Esophagus muscularis mucosa (tissue), 4 donors: Measurements from ENCODE around the gene HOXC11. TPM values are rescaled to one million over a fixed set of nuclear protein-coding genes. Genes with fewer than 3 reads are reported as not detected.

ENCODE experiments used
- DNase-seq: peaks from one replicate; pipeline ENCODE4 v3.0.0-alpha.2; 2017; ENCODE audit errors: extremely low spot score
- H3K27ac ChIP-seq, 4 donors: fragments of 200-600 bp; sonication (generic); replicated peaks in 1 of 4; 1 replicate in 3 of 4; 2 replicates in 1 of 4; pipeline ENCODE4 v1.5.1; 2016 to 2019; ENCODE audit warnings: mild to moderate bottlenecking in 1 of 4
- H3K27me3 ChIP-seq, 4 donors: fragments of 200-600 bp; sonication (generic); one replicate each; pipeline versions ENCODE4 v1.5.1 to v1.6.0; 2016 to 2019
- H3K36me3 ChIP-seq, 4 donors: fragments of 200-600 bp; sonication (generic); one replicate each; pipeline ENCODE4 v1.5.1; 2016 to 2019
- H3K4me1 ChIP-seq, 4 donors: fragments of 200-600 bp; sonication (generic); one replicate each; pipeline ENCODE4 v1.5.1; 2016 to 2019
- H3K4me3 ChIP-seq, 4 donors: fragments of 200-600 bp; sonication (generic); 1 replicate in 2 of 4; 2 replicates in 2 of 4; pipeline ENCODE4 v1.5.1; 2016 to 2019; ENCODE audit warnings: mild to moderate bottlenecking in 4 of 4, moderate library complexity in 1 of 4
- H3K9me3 ChIP-seq, 4 donors: fragments of 200-600 bp; sonication (generic); 1 replicate in 3 of 4; 2 replicates in 1 of 4; pipeline ENCODE4 v1.5.1; 2016 to 2019
- CTCF ChIP-seq, 3 experiments: fragments of 200-600 bp in 2 of 3; fragments of 450-650 bp in 1 of 3; sonication (generic) in 2 of 3; IDR thresholded peaks; one replicate each; pipeline ENCODE4 v1.5.1; 2017 to 2019; ENCODE audit warnings: antibody characterized with exemption in 3 of 3, mild to moderate bottlenecking in 2 of 3, moderate library complexity in 1 of 3
- EP300 ChIP-seq: sonication (generic); formaldehyde crosslinking; IDR thresholded peaks from one replicate; pipeline ENCODE4 v1.6.1; 2017; ENCODE audit warnings: antibody characterized with exemption
- POLR2A ChIP-seq: fragments of 450-650 bp; IDR thresholded peaks from one replicate; pipeline ENCODE4 v1.6.1; 2017; ENCODE audit warnings: antibody characterized with exemption, moderate library complexity, mild to moderate bottlenecking, low read depth
- POLR2AphosphoS5 ChIP-seq, 2 donors: sonication (generic); formaldehyde crosslinking; IDR thresholded peaks; one replicate each; pipeline ENCODE4 v1.6.1; 2017; ENCODE audit warnings: antibody characterized with exemption in 2 of 2
- WGBS: methylation state at CpG from one replicate; pipeline ENCODE4 v1.1.5; 2018; 5-methylcytosine and 5-hydroxymethylcytosine counted together
- intact Hi-C: fragments of 100-400 bp; cut with DNase I; formaldehyde crosslinking; loops from one replicate; pipeline ENCODE4 v1.15.1; 2023
- total RNA-seq, 4 donors: library from RNA; depleted of rRNA; stranded (reverse); fragments of >200 nt; gene quantifications; one replicate each; pipeline versions ENCODE4 v1.1.0 to v1.2.1, GENCODE V29; 2016

Gene HOXC11
- total RNA-seq, 4 donors from 2014 or later: not detected

DNA sequence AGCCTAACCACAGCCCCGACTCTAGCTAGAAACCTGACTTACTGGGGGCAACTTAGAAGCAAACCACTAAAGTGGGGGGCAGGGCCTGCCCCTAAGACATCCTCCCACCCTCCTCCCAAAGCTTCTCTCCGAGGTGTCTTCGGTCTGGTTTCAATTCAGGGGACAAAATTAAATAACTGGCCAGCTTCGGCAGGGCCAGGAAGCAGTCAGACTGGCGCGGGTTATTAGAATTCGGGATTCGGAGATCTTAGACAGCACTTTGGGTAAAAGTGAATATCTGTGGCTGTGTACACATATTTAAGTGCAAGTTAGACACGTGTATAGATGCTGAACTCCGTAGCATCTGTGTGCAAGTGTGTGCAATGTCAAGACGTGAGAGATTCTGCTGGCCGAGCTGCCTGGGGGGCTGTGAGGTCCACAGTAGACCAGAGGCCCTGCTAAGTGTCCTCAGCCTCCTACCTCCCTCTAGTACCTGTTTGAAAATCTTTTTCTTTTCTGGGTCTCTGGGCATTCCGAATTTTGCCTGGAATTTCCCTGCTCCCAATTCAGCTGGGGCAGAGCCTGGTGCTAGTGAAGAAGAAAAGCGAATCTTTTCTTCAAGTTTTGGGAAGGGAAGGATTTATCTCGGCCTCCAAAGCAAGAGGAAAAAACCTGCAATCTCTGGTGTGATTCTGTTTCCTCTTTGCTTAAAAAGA is 8.0 kb downstream of the HOXC11 start:
- H3K4me3 ChIP-seq: no peak overlapping the region
- no peaks in the 10 kb centered on the region for H3K9me3 ChIP-seq
- no peak for DNase-seq
- TF ChIP-seq CTCF (IDR thresholded peaks at IDR 0.05) (no peak), EP300 (no peak), POLR2A (no peak), POLR2AphosphoS5 (IDR thresholded peaks at IDR 0.05) (no peak)
- peaks cover 10 to 26% (median 23%) of the 10 kb centered on the region in 4 donors for H3K4me1 ChIP-seq
- 28% methylated on average over 15 of the region's 15 CpGs for WGBS
- H3K36me3 ChIP-seq: no peaks in the 10 kb centered on the region
- peaks cover 21 to 100% (median 89%) of the 10 kb centered on the region in 4 donors for H3K27me3 ChIP-seq
- intact Hi-C loops: no loop called here
- no peak overlapping the region for H3K27ac ChIP-seq

DNA sequence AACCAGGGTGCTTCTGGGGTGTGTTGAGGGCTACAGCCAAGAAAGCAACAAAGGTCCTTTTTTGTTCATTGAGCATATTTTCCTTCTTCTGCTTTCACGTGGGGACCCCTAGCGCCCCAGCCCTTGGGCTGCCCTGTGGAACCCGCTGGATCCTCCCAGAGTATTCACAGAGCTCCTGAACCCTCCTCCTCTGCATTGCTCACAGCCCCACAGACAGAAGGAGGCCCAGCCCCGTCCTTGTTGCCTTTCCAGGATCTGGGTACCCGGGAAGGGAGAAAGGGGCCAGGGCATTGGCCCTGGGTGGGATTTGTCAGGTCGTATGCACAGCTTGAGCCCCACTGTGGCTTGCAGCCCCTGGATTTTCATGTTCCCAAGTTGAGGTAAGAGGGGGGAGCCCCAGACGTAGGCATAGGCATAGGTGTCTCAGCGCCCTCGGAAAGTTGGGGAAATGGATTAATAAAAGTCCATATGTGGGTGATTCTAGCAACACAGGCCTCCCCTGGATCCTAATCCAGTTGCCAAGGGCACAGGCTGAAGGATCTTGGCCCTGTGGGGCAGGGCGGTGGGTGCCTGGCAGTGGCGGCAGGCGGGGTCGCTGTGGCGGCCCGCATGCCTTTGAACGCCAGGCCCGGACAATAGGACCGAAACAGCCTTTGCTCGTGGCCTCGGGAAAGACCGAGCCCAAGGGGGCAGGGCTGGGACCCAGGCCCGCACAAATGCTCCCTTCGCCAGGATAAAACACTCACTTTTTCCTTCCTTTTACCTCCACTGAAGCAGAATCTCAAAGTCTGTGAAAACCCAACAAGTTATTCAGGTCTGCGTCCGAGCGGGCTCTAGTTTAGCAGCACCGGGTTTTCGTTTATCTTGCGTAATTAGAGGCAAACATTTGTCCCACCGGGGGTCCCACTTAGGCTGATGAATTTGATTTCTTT is 9.0 kb downstream of the HOXC11 start:
- DNase-seq: no peak
- intact Hi-C loops: no loop called here
- no peak for TF ChIP-seq POLR2AphosphoS5 (IDR thresholded peaks at IDR 0.05)
- no peak for TF ChIP-seq POLR2A
- no peak for TF ChIP-seq CTCF (IDR thresholded peaks at IDR 0.05)
- TF ChIP-seq EP300: no peak
- Histone ChIP-seq H3K4me3 (no peak overlapping the region), H3K9me3 (no peaks in the 10 kb centered on the region), H3K36me3 (no peaks in the 10 kb centered on the region), H3K27me3 (peaks cover 21 to 100% (median 90%) of the 10 kb centered on the region in 4 donors), H3K4me1 (peaks cover 15 to 32% (median 29%) of the 10 kb centered on the region in 4 donors), H3K27ac (no peak overlapping the region)
- 22% methylated on average over 28 of the region's 30 CpGs for WGBS

DNA sequence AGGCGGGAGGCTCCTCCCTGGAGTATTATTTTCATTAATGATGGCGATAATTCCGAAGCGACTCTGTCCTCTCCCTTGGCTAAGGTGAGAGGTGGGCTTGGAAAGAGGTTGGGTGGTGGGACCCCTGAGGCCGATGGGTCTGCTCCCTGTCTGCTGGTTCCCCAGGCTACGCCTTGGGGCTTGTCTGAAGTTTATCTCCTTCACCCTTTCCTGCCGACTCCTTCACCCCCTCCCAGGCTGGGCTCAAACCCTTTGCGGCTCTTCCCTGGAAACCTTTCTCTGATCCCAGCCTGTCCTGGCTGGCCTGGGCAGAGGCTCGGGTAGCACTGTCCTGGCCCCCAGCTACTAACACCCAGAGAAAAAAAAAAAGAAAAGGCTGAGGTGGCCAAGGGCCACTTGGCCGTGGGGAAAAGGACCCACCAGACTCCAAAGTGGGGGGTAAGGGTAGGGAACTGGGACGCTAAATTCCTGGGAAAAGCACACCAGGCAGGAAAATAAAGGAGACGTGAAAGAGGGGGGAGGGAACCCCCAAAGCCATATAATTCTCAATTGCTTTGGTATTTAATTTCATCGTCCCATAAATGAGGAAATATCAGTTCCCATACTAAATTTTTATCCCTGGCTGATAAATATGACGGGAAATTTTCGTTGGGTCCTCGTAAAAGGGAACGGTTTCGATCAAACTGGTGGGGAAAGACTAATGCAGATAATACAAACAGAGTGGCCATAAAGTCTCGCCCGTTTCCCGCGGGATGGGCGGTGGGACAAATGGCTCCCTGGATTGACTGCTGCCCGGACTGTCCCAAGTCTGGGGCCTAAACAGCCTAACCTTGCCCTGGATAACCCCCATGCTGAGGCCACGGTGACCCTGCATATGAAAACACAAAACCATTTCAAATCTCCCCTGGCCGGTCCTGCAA is 10.0 kb downstream of the HOXC11 start:
- DNase-seq: no peak
- H3K27me3 ChIP-seq: peaks cover 21 to 100% (median 91%) of the 10 kb centered on the region in 4 donors
- TF ChIP-seq POLR2AphosphoS5 (IDR thresholded peaks at IDR 0.05): no peak
- TF ChIP-seq EP300: no peak
- no peak for TF ChIP-seq CTCF (IDR thresholded peaks at IDR 0.05)
- no peak for TF ChIP-seq POLR2A
- no peak overlapping the region for H3K4me3 ChIP-seq
- H3K36me3 ChIP-seq: no peaks in the 10 kb centered on the region
- no peak overlapping the region for H3K27ac ChIP-seq
- peaks cover 15 to 32% (median 29%) of the 10 kb centered on the region in 4 donors for H3K4me1 ChIP-seq
- no peaks in the 10 kb centered on the region for H3K9me3 ChIP-seq
- intact Hi-C loops: no loop called here
- WGBS: 12% methylated on average over 24 of the region's 26 CpGs

DNA sequence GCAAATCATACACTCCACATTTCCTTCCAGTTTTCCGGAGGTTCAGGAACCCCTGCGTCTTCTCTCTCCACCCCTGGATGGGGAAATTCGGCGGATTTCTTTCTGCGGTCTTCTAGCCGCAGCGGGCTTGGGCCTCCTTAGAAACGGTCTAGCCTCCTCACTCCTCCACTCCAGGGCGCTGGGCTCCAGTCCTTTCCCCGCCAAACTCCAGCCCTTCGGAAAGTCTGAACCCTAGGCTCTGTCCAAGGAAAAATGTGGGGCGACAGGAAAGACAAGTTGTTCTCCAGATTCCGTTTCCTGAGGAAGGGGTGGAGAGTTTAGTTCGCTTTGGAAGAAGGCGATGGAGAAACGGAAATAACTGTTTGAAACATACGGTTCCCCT is 10.6 kb downstream of the HOXC11 start:
- Histone ChIP-seq H3K27ac (no peak overlapping the region), H3K27me3 (peaks cover 21 to 100% (median 91%) of the 10 kb centered on the region in 4 donors), H3K9me3 (no peaks in the 10 kb centered on the region), H3K36me3 (no peaks in the 10 kb centered on the region), H3K4me3 (no peak overlapping the region), H3K4me1 (peaks cover 15 to 32% (median 29%) of the 10 kb centered on the region in 4 donors)
- DNase-seq: no peak
- TF ChIP-seq POLR2AphosphoS5 (IDR thresholded peaks at IDR 0.05): no peak
- no peak for TF ChIP-seq POLR2A
- TF ChIP-seq EP300: no peak
- TF ChIP-seq CTCF (IDR thresholded peaks at IDR 0.05): no peak
- 4% methylated on average over 17 of the region's 17 CpGs for WGBS
- intact Hi-C loops: no loop called here
